Stimulated activated CD4-positive, alpha-beta T cell treated with anti-CD3 and anti-CD28 coated beads, Interleukin-1b, Interleukin-23, amount 100 ng/mL, for 1 hour (primary cell): ENCODE data around the gene SH3PXD2A.
A peak's percentile ranks its signal among the peaks of the same experiment; 100 is the strongest.

ENCODE experiments used
- DNase-seq, 2 donors: peaks; one replicate each; pipeline ENCODE4 v3.0.0-alpha.2; 2020; ENCODE audit warnings: low read depth in 2 of 2

Gene SH3PXD2A

DNA sequence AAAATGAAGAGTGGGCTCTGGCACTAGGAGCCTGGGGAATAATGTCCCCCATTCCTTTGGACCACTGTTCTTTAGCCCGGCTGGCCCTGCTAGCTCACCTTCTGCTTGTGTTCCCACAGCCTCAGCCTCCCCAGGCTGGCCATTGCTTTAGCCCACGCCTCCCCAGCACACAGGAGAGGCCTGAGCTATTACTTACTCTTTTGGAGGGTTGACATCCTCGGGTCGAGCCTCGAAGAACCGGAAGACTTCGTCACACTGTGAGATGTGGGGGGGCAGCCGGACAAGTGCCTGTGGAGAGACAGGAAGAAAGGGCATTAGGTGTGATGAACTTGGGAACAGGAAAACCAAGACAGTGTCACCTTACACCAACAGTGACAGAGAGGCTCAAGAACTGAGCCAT lies 131.3 kb downstream of the SH3PXD2A start:
- no peak for DNase-seq

DNA sequence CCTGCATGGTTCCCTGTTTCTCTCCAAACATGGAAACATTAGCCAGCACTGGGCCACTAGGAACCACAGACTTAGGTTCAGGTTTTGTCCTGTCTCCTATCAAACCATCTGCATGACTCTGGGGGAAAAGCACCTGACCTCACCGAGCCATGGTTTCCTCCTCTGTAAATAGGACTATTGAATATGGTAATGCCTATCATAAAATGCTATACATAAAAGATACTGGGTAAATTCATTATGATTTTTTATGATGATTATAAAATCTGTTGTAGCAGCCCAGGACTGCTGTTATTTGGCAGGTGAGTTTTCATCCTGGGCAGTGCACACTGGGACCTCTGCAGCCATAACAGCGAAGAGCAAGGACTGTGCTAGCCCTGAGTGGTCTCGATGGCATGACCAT lies 131.8 kb downstream of the SH3PXD2A start:
- DNase-seq, result no peak

DNA sequence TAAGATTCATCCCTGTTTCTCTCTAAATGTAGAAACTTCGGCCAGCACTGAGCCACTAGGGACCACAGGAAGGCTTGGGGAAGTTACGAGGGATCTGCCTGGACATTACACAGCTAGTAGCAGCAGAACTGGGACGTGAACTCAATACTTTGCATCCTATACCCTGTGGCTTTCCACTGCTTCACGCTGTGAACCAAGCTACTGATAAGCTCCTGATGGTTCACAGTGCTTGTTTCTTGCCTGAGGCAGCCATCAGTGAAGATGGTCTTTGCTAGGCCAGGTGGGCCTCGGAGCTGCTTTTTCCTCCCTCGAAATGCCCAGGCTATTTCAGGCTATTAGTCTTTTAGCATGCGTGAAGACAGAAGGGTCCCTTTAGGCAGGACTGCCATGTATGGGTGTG lies 132.7 kb downstream of the SH3PXD2A start:
- DNase-seq, result no peak

DNA sequence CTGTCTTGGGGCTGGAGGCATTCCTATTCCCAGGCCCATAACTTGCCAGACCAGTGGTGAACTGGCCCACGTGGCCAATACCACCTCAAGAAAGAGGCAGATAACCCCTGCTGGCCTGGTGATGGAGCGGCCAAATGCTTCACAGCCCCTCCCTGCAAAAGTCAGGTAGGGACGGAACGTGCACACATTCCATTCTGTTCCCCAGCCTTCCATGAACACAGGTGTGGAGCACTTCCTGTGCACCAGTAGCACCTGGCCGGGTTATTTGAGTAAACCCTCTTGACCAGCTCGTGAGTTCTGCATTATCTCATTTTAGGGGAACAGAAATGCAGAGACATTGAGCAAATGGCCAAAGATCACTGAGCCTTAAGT lies 134.4 kb downstream of the SH3PXD2A start:
- no peak for DNase-seq

GRCh38 chr10:103720328-103720963 lies 134.9 kb downstream of the SH3PXD2A start:
- no peak for DNase-seq

GRCh38 chr10:103719036-103719435 lies 136.3 kb downstream of the SH3PXD2A start:
- DNase-seq, result no peak

- DNase-seq, result no peak
These were observed 137.1 kb downstream of the SH3PXD2A start for GRCh38 chr10:103718247-103718620.

- no peak for DNase-seq
These were observed 137.8 kb downstream of the SH3PXD2A start for GRCh38 chr10:103717341-103718246.

- no peak for DNase-seq
These were observed 138.9 kb downstream of the SH3PXD2A start for GRCh38 chr10:103716206-103717160.

- DNase-seq, result no peak
These were observed 139.9 kb downstream of the SH3PXD2A start for GRCh38 chr10:103715430-103715829.

GRCh38 chr10:103714232-103714891 lies 141.0 kb downstream of the SH3PXD2A start:
- DNase-seq, result no peak

- no peak for DNase-seq
These were observed 141.7 kb downstream of the SH3PXD2A start for GRCh38 chr10:103713676-103714075.

DNA sequence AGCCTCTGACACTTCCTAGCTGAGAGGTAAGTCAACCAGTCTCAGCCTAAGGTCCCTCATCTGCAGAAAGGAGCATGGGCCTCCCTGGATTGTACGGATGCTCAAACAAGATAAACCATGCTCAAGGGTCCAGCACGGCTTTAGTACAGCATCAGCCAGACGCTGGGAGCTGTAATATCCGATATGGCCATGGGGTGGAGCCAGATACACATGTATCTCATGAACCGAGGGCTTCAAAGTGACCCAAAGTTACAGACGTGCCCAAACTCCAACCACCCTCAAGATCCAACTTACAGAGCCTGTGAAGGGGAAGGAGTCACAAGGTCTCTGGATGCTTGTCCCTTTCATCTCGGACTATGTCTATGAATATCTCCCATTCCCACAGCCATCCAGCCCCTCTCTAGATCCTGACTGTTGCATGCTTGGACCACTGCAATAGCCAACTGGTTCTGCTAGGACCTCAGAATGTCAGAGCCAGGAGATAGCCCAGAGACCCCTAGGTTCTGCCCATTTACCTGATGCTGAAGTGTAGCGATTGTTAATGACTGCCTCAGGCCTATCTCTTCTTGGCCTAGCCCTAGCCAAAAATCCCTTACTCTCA lies 142.4 kb downstream of the SH3PXD2A start:
- peak; percentile 50 to 77 for DNase-seq

DNA sequence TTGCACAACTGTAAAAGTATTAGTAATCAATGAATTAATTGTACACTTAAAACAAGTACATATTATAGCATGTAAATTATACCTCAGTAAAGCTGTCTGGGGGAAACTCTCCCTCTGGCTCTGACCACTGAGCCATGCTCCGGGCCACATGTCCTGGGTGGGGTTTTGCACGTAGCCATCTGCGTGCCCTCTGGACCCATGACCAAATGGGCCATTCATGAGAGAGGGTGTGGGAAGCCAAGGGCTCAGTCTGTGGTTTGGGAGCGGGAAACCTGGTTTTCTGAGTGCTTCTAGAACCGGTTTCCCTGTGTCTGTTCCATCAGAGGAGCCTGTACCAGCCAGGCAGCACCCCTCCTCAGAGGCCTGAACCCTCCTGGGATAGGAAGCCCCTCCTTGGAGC lies 143.2 kb downstream of the SH3PXD2A start:
- DNase-seq, result no peak

GRCh38 chr10:103711351-103711994 lies 143.9 kb downstream of the SH3PXD2A start:
- no peak for DNase-seq

GRCh38 chr10:103710490-103710889 lies 144.9 kb downstream of the SH3PXD2A start:
- no peak for DNase-seq

- no peak for DNase-seq
These were observed 145.9 kb downstream of the SH3PXD2A start for GRCh38 chr10:103709341-103709920.

DNA sequence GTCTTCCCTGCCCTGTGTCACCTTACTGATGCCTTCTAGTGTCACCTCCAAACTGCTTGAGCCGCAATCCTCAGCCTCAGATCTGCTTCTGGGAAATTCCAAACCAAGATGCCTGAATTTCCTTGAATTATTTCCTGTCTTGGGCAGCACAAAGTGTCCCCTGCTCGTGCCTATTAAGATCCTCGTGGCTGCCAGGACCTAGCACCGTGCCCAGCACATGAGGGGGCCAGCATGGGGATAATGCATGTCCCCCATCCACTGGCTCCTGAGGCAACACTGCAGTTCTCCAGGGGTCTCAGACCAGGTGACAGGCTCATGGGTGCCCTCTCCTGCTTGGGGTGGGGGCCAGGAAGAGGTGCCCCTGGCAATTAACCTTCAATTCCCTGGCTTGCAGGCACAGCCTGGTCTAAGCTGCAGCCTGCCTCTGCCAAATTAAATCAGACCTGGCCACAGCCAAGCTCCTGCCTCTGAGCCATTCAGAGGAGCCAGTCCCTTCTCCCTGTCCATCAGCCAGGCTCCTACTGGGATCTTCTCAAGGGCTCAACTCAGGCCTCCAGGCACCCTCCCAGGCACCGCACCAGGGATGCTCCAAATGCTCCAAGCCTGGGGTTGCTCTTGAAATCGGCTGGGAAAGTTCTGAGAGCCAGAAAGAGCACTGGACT lies 146.6 kb downstream of the SH3PXD2A start:
- no peak for DNase-seq

- no peak for DNase-seq
These were observed 147.3 kb downstream of the SH3PXD2A start for GRCh38 chr10:103707956-103708626.
